Measurements from ENCODE around the gene ENOX1. TPM values are rescaled to one million over a fixed set of nuclear protein-coding genes. Genes with fewer than 3 reads are reported as not detected.

ENOX1 gene
- total and polyA plus RNA-seq, 2 of the 13 experiments (the other 11 are each of a cell fraction or from before 2014, with no cell fraction given), result not detected

- Histone ChIP-seq H3K4me1 (ENCODE audit: insufficient read depth, low read length) (peaks cover 7% of the 10 kb centered on the region; the same call in 1 of the 2 replicates), H2AFZ (ENCODE audit: low read length) (no peak overlapping the region), H3K9me3 (ENCODE audit: low read length) (no peaks in the 10 kb centered on the region), H3K27me3 (ENCODE audit: control insufficient read depth in 1 of 2, insufficient read depth in 2 of 2, low read length in 2 of 2) (peaks cover 2 to 24% of the 10 kb centered on the region in 2 experiments; a peak in 4 of 5 replicates), H4K20me1 (ENCODE audit: insufficient read depth, low read length) (no peaks in the 10 kb centered on the region), H3K27ac (ENCODE audit: extremely low read length, insufficient read depth, low read length) (no peak overlapping the region), H3K36me3 (replicated peaks in 1 of 2; ENCODE audit: control insufficient read depth in 1 of 2, insufficient read depth in 2 of 2, low read length in 2 of 2) (no peaks in the 10 kb centered on the region), H3K9ac (ENCODE audit: insufficient read depth, low read depth, low read length) (no peak overlapping the region), H3K79me2 (ENCODE audit: insufficient read depth, low read length) (no peaks in the 10 kb centered on the region), H3K4me2 (ENCODE audit: low read depth, low read length) (no peak overlapping the region), H3K4me3 (replicated peaks in 1 of 3; ENCODE audit: insufficient read depth in 1 of 3, low read depth in 2 of 3, low read length in 3 of 3) (no peak overlapping the region)
- DNase-seq (ENCODE audit: low spot score), result no peak
- BruUV-seq (replicated peaks), result no TSS peak
- ChIA-PET POLR2A (no interaction called here), CTCF (ENCODE audit: low intra/inter-chr PET ratio, low total read pairs) (no interaction called here)
- in situ Hi-C loops (cut with HindIII; ENCODE audit: extremely low pct_ligation_motif_present, low pct_unique_long_range_greater_than_20kb), result loop anchor here (25.0 kb wide), 1 partner anchor 470 kb away; no protein-coding TSS in a partner anchor
- intact Hi-C loops (cut with micrococcal nuclease; ENCODE audit: unreplicated experiment), result no loop called here
- ATAC-seq, result no peak
- 3% methylated on average over 1 of the region's 1 CpG for WGBS (ENCODE audit: low lambda C conversion rate)
- FAIRE-seq, result no peak
- TF ChIP-seq HNRNPK (IDR thresholded peaks at IDR 0.05; ENCODE audit: low read depth, low read length, poor library complexity, severe bottlenecking) (no peak), NFIB (CRISPR knock-in tag; IDR thresholded peaks at IDR 0.05; ENCODE audit: borderline replicate concordance) (no peak), ZC3H13 (CRISPR knock-in tag; IDR thresholded peaks at IDR 0.05) (no peak), RAD21 (CRISPR knock-in tag; IDR thresholded peaks at IDR 0.05) (no peak), FUBP1 (CRISPR knock-in tag; IDR thresholded peaks at IDR 0.05; ENCODE audit: borderline replicate concordance) (no peak), TAF1 (CRISPR knock-in tag; IDR thresholded peaks at IDR 0.05) (no peak), THAP7 (CRISPR knock-in tag; IDR thresholded peaks at IDR 0.05) (no peak), ZNF160 (CRISPR knock-in tag; IDR thresholded peaks at IDR 0.05) (no peak), ZNF562 (CRISPR knock-in tag; IDR thresholded peaks at IDR 0.05; ENCODE audit: borderline replicate concordance) (no peak), MZF1 (CRISPR knock-in tag; IDR thresholded peaks at IDR 0.05; ENCODE audit: borderline replicate concordance) (no peak), RERE (CRISPR knock-in tag; IDR thresholded peaks at IDR 0.05; ENCODE audit: low read depth) (no peak), AFF4 (CRISPR knock-in tag; IDR thresholded peaks at IDR 0.05) (no peak)
Observed at GRCh38 chr13:43782686-43783085, 4.1 kb downstream of the ENOX1 start.

Measured in HepG2 (cell line).